ENCODE measurements around the gene GCSAML.

GRCh38 chr1:247548769-247549182 lies at the start of gene GCSAML:
- no peak for TF ChIP-seq CTCF (IDR thresholded peaks at IDR 0.05; ENCODE audit: insufficient read depth, low read length, poor library complexity, severe bottlenecking)
- TF ChIP-seq EZH2phosphoT487 (conservative IDR thresholded peaks at IDR 0.05; ENCODE audit: low read length), result no peak

All from SU-DHL-6 (cell line).